HepG2 (cell line): ENCODE measurements around the gene GLIS2. TPM values are rescaled to one million over a fixed set of nuclear protein-coding genes. Genes with fewer than 3 reads are reported as not detected.

Source experiments
- ATM ChIP-seq: fragments of 450-650 bp; IDR thresholded peaks from 2 replicates; pipeline ENCODE4 v1.7.1; 2017; ENCODE audit warnings: mild to moderate bottlenecking, borderline replicate concordance
- CBX1 ChIP-seq: IDR thresholded peaks from one replicate; pipeline ENCODE4 v1.6.1; 2016; ENCODE audit warnings: antibody characterized with exemption, low read depth
- FOXA3 ChIP-seq: IDR thresholded peaks from 2 replicates; pipeline ENCODE4 v1.6.1; 2016; ENCODE audit warnings: missing genetic modification reagents, missing compliant biosample characterization
- HOXA7 ChIP-seq: sonication (generic); formaldehyde crosslinking; IDR thresholded peaks from 2 replicates; pipeline ENCODE4 v1.8.1; 2022; ENCODE audit warnings: mild to moderate bottlenecking, missing genetic modification reagents, moderate library complexity
- NFKBIZ ChIP-seq: IDR thresholded peaks from 2 replicates; pipeline ENCODE4 v1.6.1; 2018; ENCODE audit warnings: missing genetic modification reagents, missing compliant biosample characterization
- NR0B2 ChIP-seq: sonication (generic); formaldehyde crosslinking; IDR thresholded peaks from 2 replicates; pipeline ENCODE4 v1.4.0; 2020; ENCODE audit warnings: mild to moderate bottlenecking, missing genetic modification reagents
- POGK ChIP-seq: sonication (generic); formaldehyde crosslinking; conservative IDR thresholded peaks from 2 replicates; pipeline ENCODE4 v1.8.0; 2022; ENCODE audit warnings: mild to moderate bottlenecking, moderate library complexity, missing genetic modification reagents
- RBFOX2 ChIP-seq: fragments of 200-400 bp; formaldehyde crosslinking; IDR thresholded peaks from 2 replicates; pipeline ENCODE4 v1.6.1; 2017; ENCODE audit warnings: low read depth, mild to moderate bottlenecking, low read length
- SPEN ChIP-seq: sonication (generic); formaldehyde crosslinking; IDR thresholded peaks from 2 replicates; pipeline ENCODE4 v1.5.1; 2020; ENCODE audit warnings: low read depth, mild to moderate bottlenecking, missing genetic modification reagents
- SSRP1 ChIP-seq: IDR thresholded peaks from 2 replicates; pipeline ENCODE4 v1.6.1; 2016; ENCODE audit warnings: control low read depth
- ZBTB25 ChIP-seq: IDR thresholded peaks from 2 replicates; pipeline ENCODE4 v1.6.1; 2018; ENCODE audit warnings: missing genetic modification reagents
- ZNF264 ChIP-seq: sonication (generic); formaldehyde crosslinking; IDR thresholded peaks from 2 replicates; pipeline ENCODE4 v1.4.0; 2020; ENCODE audit warnings: missing genetic modification reagents
- ZNF83 ChIP-seq: sonication (generic); formaldehyde crosslinking; IDR thresholded peaks from 2 replicates; pipeline ENCODE4 v1.4.0; 2020; ENCODE audit warnings: missing genetic modification reagents, mild to moderate bottlenecking, borderline replicate concordance
- polyA plus RNA-seq, 8 experiments: library from polyadenylated mRNA; depleted of rRNA in 3 of 8; stranded (reverse) in 7 of 8; unstranded in 1 of 8; fragments of >200 nt; fragmentation: Illumina TruSeq in 4 of 8; extraction: Trizol in 4 of 8; gene quantifications; 2 replicates each; pipeline versions ENCODE4 v1.2.1 to v1.2.3, GENCODE V29; 2011 to 2016; ENCODE audit warnings: low read depth in 4 of 8, missing spikeins in 1 of 8, mixed read lengths in 1 of 8; ENCODE audit not compliant: insufficient read depth in 1 of 8
- total RNA-seq, 5 experiments: library from RNA; depleted of rRNA; stranded (reverse); fragments of >200 nt; fragmentation: Illumina TruSeq; extraction: Trizol; gene quantifications; 2 replicates each; pipeline ENCODE4 v1.2.3, GENCODE V29; 2016; ENCODE audit warnings: low read depth in 1 of 5
- TF ChIP-seq, protein P1 (sequence below): sonication (generic); formaldehyde crosslinking; conservative IDR thresholded peaks from 2 replicates; pipeline ENCODE4 v1.8.1; 2023; ENCODE audit warnings: missing genetic modification reagents
- TF ChIP-seq, protein P2 (sequence below): IDR thresholded peaks from 2 replicates; pipeline ENCODE4 v1.6.1; 2018; ENCODE audit warnings: missing genetic modification reagents, mild to moderate bottlenecking, missing compliant biosample characterization
- TF ChIP-seq, protein P3 (sequence below): sonication (generic); formaldehyde crosslinking; IDR thresholded peaks from 2 replicates; pipeline ENCODE4 v1.8.1; 2022; ENCODE audit warnings: mild to moderate bottlenecking, missing genetic modification reagents
- TF ChIP-seq, protein P4 (sequence below): IDR thresholded peaks from 2 replicates; pipeline ENCODE4 v1.6.1; 2016; ENCODE audit warnings: control low read depth
- TF ChIP-seq, protein P5 (sequence below): sonication (generic); formaldehyde crosslinking; IDR thresholded peaks from 2 replicates; pipeline ENCODE4 v1.5.0; 2020; ENCODE audit warnings: missing genetic modification reagents, mild to moderate bottlenecking, borderline replicate concordance

The GLIS2 gene
- total and polyA plus RNA-seq, 2 of the 13 experiments (the other 11 are each of a cell fraction or from before 2014, with no cell fraction given), result 0.28 to 0.29 TPM

DNA sequence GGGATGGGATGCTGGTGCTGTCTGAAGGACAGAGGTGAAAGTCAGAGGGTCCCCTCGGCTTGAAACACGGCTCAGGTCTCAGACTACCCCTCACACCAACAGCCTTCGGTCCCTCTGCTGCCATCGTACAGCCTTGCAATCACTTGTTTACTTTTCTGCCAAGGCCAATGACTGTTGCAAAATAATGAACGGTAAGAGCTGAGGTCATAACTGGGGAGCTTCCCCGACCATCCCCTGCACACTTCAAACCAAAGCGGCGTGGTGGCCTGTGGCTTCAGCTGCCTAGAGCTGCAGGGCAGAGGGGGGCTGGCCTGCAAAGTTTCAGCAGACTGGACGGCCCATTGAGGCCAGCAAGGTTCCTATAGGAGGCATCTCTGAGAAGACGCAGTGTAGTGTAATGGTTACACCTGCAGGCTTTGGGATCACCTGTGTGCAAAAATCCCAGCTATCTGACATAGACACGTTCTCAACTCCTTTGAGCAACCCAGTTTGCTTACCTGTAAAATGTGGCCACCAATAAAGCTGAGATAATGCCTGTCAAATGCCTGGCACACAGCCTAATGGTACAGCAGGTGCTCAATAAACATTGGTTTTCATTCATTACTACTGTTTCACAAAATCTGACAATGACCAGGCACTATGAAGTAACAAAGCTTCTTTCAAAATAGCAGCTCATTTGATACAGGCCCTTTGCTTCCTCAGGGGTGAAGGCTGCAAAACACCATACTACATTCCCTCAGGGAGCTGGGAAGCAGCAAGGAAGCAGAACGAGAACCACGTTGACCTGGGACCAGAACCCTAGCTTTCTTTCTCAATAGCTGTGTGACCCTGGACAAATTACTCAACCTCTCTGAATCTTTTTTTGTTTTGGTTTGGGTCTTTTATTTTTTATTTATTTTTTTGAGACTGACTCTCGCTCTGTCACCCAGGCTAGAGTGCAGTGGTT lies 30.2 kb downstream of the GLIS2 start (continued):
- TF ChIP-seq, protein P1, sequence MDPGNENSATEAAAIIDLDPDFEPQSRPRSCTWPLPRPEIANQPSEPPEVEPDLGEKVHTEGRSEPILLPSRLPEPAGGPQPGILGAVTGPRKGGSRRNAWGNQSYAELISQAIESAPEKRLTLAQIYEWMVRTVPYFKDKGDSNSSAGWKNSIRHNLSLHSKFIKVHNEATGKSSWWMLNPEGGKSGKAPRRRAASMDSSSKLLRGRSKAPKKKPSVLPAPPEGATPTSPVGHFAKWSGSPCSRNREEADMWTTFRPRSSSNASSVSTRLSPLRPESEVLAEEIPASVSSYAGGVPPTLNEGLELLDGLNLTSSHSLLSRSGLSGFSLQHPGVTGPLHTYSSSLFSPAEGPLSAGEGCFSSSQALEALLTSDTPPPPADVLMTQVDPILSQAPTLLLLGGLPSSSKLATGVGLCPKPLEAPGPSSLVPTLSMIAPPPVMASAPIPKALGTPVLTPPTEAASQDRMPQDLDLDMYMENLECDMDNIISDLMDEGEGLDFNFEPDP (CRISPR knock-in tag), result no peak
- TF ChIP-seq NFKBIZ (CRISPR knock-in tag) (peak; percentile 87), ZNF264 (CRISPR knock-in tag) (peak; percentile 72; the same call in 1 of the 2 replicates), RBFOX2 (no peak), HOXA7 (CRISPR knock-in tag) (no peak), ATM (no peak), CBX1 (no peak), SPEN (no peak), SSRP1 (CRISPR knock-in tag) (peak; percentile 78; the same call in 1 of the 2 replicates), ZBTB25 (CRISPR knock-in tag) (peak; percentile 68; the same call in 1 of the 2 replicates), FOXA3 (CRISPR knock-in tag) (peak; percentile 99), POGK (CRISPR knock-in tag) (peak; percentile 65; the same call in 1 of the 2 replicates), NR0B2 (CRISPR knock-in tag) (0 out of 2 replicates have a peak, but pooled peaks have one; percentile 54), ZNF83 (CRISPR knock-in tag) (no peak)
- TF ChIP-seq, protein P2, sequence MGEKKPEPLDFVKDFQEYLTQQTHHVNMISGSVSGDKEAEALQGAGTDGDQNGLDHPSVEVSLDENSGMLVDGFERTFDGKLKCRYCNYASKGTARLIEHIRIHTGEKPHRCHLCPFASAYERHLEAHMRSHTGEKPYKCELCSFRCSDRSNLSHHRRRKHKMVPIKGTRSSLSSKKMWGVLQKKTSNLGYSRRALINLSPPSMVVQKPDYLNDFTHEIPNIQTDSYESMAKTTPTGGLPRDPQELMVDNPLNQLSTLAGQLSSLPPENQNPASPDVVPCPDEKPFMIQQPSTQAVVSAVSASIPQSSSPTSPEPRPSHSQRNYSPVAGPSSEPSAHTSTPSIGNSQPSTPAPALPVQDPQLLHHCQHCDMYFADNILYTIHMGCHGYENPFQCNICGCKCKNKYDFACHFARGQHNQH (CRISPR knock-in tag), result peak; percentile 82
- TF ChIP-seq, protein P3, sequence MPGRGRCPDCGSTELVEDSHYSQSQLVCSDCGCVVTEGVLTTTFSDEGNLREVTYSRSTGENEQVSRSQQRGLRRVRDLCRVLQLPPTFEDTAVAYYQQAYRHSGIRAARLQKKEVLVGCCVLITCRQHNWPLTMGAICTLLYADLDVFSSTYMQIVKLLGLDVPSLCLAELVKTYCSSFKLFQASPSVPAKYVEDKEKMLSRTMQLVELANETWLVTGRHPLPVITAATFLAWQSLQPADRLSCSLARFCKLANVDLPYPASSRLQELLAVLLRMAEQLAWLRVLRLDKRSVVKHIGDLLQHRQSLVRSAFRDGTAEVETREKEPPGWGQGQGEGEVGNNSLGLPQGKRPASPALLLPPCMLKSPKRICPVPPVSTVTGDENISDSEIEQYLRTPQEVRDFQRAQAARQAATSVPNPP (CRISPR knock-in tag), result no peak
- TF ChIP-seq, protein P4, sequence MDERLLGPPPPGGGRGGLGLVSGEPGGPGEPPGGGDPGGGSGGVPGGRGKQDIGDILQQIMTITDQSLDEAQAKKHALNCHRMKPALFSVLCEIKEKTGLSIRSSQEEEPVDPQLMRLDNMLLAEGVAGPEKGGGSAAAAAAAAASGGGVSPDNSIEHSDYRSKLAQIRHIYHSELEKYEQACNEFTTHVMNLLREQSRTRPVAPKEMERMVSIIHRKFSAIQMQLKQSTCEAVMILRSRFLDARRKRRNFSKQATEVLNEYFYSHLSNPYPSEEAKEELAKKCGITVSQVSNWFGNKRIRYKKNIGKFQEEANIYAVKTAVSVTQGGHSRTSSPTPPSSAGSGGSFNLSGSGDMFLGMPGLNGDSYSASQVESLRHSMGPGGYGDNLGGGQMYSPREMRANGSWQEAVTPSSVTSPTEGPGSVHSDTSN (CRISPR knock-in tag), result no peak
- TF ChIP-seq, protein P5, sequence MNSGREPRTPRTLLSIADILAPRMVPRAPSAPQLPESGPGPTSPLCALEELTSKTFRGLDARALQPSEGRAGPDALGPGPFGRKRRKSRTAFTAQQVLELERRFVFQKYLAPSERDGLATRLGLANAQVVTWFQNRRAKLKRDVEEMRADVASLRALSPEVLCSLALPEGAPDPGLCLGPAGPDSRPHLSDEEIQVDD (CRISPR knock-in tag), result no peak
